ENCODE measurements around the gene NBPF1.
"Not testable (repeated sequence)": the region's sequence is repeated elsewhere in the genome, so short reads cannot be mapped to it uniquely, and the experiment has no call there.

NBPF1 gene

GRCh38 chr1:16645271-16646060 is 32.1 kb upstream of the NBPF1 start:
- H3K27ac Mint-ChIP-seq; H3K4me3 Mint-ChIP-seq; H3K4me1 Mint-ChIP-seq; H3K9me3 Mint-ChIP-seq; H3K36me3 Mint-ChIP-seq (ENCODE audit: low read depth): not testable (repeated sequence)
- peaks cover 14% of the 10 kb centered on the region for H3K27me3 Mint-ChIP-seq (ENCODE audit: low read depth, poor library complexity)
- peak; percentile 27 for DNase-seq

DNA sequence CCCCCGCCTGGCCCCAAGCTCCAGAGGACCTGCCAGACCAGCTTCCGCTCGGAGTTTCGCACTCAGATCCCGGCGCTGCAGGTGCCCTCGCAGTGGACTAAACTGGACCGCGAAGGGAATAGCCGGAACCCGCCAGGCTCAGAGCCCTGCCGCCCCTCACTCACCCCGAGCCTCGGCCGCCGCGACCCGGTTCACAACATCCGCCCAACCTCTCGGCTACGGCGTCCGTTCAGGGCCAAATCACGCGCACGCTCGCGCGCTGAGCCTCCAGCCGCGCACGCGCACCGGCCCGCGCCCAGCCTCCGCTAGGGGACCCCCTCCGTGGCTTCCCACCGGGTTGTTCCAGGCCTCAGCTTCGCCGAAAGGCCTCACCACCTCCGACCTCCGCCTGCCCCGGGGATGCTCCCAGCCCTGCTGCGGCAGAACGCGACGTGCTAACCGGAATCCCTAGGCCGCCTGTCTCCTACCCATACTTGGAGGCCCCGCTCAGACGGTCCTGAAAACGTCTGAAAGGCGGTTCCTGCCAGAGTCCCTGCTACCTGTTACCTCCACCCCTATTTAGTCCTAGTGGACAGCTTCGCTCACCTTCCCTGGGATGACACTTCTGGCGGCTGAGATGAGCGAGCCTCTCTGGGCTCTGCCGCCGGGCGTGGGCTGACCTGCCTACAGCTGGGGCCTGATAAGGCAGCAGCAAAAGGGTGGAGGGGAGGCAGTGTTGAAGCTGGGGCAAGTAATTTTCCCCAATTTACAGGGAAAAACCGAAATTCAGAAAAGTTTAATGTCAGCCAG is 31.3 kb upstream of the NBPF1 start:
- peak; percentile 100 for DNase-seq
- TF ChIP-seq, protein P1, sequence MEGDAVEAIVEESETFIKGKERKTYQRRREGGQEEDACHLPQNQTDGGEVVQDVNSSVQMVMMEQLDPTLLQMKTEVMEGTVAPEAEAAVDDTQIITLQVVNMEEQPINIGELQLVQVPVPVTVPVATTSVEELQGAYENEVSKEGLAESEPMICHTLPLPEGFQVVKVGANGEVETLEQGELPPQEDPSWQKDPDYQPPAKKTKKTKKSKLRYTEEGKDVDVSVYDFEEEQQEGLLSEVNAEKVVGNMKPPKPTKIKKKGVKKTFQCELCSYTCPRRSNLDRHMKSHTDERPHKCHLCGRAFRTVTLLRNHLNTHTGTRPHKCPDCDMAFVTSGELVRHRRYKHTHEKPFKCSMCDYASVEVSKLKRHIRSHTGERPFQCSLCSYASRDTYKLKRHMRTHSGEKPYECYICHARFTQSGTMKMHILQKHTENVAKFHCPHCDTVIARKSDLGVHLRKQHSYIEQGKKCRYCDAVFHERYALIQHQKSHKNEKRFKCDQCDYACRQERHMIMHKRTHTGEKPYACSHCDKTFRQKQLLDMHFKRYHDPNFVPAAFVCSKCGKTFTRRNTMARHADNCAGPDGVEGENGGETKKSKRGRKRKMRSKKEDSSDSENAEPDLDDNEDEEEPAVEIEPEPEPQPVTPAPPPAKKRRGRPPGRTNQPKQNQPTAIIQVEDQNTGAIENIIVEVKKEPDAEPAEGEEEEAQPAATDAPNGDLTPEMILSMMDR (IDR thresholded peaks at IDR 0.05): peak; percentile 41
- not testable (repeated sequence) for H3K9me3 Mint-ChIP-seq; H3K36me3 Mint-ChIP-seq (ENCODE audit: low read depth); H3K27ac Mint-ChIP-seq; H3K4me3 Mint-ChIP-seq; H3K4me1 Mint-ChIP-seq
- peaks cover 14% of the 10 kb centered on the region for H3K27me3 Mint-ChIP-seq (ENCODE audit: low read depth, poor library complexity)

DNA sequence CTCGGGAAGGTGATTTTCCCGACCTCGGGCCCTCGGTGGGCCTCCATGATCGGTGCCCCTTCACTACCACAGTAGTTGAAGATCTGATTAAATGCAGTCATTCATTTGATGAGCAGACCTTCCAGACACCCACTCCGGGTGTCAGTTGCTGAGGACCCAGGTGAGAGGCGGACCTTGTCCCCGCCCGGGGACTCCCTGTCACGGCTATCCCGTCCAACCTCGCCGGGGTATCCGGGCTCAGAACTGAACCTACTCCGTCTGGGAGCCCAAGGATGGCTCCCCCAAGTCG is 30.8 kb upstream of the NBPF1 start:
- H3K27ac Mint-ChIP-seq: no peak overlapping the region
- no peak overlapping the region for H3K4me3 Mint-ChIP-seq
- H3K4me1 Mint-ChIP-seq: no peaks in the 10 kb centered on the region
- no peak for DNase-seq
- H3K9me3 Mint-ChIP-seq: no peaks in the 10 kb centered on the region
- no peaks in the 10 kb centered on the region for H3K36me3 Mint-ChIP-seq (ENCODE audit: low read depth)
- H3K27me3 Mint-ChIP-seq (ENCODE audit: low read depth, poor library complexity): peaks cover 10% of the 10 kb centered on the region
- TF ChIP-seq, protein P1 (IDR thresholded peaks at IDR 0.05): no peak

DNA sequence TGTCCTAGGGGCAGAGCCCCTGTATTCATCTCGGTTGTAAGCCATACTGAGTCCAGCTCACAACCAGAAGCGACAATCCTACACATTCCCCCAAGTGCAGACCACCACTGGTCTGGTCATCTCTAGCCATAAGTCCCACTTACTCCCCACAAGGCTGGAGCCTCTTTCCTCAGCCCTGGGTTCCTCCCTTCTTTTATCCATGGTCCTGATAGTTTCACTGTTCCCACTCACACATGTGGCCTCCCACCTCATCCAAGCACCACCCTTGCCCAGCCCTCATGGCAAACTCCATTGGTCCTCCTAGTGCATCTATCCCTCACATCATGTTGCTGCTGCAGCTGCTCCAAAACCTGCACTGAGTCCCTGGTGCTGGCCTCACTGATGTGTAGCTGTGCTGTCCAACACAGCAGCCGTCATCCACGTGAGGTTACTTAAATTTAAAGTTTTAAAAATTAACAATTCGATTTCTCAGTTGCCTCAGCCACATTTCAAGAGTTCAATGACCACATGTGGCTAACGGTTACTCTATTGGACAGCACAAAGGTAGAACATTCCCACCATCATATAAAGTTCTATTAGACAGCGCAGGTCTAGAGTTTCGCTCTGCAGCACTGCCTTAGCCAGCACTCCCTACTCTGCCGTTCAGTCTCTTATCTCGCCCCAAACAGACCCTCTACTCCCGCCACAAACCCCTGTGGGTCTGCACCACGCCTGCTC is 30.3 kb upstream of the NBPF1 start:
- H3K27ac Mint-ChIP-seq, H3K9me3 Mint-ChIP-seq: not testable (repeated sequence)

DNA sequence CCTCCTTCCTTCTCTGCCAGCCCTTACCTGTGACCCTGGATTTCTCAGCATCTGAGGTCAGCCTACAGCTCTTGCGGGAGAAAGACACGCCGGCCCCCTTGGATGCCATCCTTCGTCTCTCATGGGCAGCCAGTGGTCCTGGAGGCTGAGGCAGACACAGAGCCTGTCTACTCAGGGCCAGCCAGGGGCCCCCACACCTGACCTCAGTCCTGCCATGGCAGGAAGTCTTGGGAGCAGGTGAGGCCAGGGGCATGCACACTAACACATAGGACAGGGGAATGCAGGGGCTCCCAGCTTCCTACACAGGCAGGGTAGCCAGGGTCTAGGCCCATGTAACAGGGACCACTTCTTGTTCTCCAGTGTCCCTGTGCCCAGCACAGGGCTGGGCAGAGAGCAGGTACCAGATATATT is 29.6 kb upstream of the NBPF1 start:
- not testable (repeated sequence) for H3K9me3 Mint-ChIP-seq; H3K4me3 Mint-ChIP-seq; H3K27me3 Mint-ChIP-seq (ENCODE audit: low read depth, poor library complexity); H3K4me1 Mint-ChIP-seq; H3K27ac Mint-ChIP-seq; H3K36me3 Mint-ChIP-seq (ENCODE audit: low read depth)
- DNase-seq: peak; percentile 25

More for the DNA sequence above, 30.3 kb upstream of the NBPF1 start:
- not testable (repeated sequence) for H3K36me3 Mint-ChIP-seq (ENCODE audit: low read depth); H3K4me1 Mint-ChIP-seq; H3K27me3 Mint-ChIP-seq (ENCODE audit: low read depth, poor library complexity); H3K4me3 Mint-ChIP-seq
- peak; percentile 54 for DNase-seq

DNA sequence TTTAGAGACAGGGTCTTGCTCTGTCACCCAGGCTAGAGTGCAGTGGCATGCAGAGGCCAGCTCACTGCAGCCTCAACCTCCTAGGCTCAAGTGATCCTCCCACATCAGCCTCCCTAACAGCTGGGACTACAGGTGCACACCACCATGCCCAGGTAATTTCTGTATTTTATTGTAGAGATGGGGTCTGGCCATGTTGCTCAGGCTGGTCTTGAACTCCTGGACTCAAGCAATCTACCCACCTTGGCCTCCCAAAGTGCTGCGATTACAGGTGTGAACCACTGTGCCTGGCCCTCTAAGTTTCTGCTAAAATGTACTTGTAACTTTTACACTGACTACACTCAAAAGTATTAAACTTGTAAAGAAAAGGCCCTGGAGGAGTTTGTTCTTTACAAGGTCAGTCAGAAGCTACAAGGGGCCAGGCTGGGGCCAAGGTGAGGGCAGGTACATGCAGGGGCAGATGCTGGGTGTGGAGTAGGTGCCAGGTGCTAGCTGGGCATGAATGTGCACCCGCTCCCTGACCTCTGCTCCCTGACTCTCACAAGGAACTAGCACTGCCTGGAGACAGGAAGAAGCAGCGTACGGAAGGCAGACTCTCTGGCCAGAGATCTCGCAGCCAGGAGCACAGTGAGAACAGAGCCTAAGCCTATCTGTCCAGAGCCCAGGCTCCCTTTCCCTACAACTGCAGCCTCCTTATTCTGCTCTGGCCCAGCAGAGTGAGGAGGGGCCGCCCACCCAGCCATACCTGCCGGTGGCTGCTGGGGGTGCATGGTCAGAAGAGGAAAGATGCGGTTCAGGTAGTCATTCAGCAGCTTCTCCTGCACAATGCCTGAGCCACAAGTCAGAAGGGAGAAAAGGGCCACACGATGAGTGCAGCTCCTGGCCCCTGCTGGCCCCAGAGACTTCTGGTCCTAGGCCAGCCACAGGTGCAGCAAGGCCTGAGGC is 28.9 kb upstream of the NBPF1 start:
- not testable (repeated sequence) for H3K36me3 Mint-ChIP-seq (ENCODE audit: low read depth); H3K9me3 Mint-ChIP-seq; H3K4me1 Mint-ChIP-seq; H3K27ac Mint-ChIP-seq; H3K4me3 Mint-ChIP-seq; H3K27me3 Mint-ChIP-seq (ENCODE audit: low read depth, poor library complexity)
- DNase-seq: peak; percentile 15

- H3K9me3 Mint-ChIP-seq; H3K4me1 Mint-ChIP-seq; H3K27ac Mint-ChIP-seq; H3K36me3 Mint-ChIP-seq (ENCODE audit: low read depth); H3K27me3 Mint-ChIP-seq (ENCODE audit: low read depth, poor library complexity); H3K4me3 Mint-ChIP-seq: not testable (repeated sequence)
- peak; percentile 2 for DNase-seq
Measured at GRCh38 chr1:16641159-16641975, 28.0 kb upstream of the NBPF1 start.

- not testable (repeated sequence) for H3K9me3 Mint-ChIP-seq; H3K27me3 Mint-ChIP-seq (ENCODE audit: low read depth, poor library complexity); H3K27ac Mint-ChIP-seq; H3K4me3 Mint-ChIP-seq; H3K4me1 Mint-ChIP-seq; H3K36me3 Mint-ChIP-seq (ENCODE audit: low read depth)
- peak; percentile 43 for DNase-seq
Measured at GRCh38 chr1:16639091-16640031, 26.0 kb upstream of the NBPF1 start.

DNA sequence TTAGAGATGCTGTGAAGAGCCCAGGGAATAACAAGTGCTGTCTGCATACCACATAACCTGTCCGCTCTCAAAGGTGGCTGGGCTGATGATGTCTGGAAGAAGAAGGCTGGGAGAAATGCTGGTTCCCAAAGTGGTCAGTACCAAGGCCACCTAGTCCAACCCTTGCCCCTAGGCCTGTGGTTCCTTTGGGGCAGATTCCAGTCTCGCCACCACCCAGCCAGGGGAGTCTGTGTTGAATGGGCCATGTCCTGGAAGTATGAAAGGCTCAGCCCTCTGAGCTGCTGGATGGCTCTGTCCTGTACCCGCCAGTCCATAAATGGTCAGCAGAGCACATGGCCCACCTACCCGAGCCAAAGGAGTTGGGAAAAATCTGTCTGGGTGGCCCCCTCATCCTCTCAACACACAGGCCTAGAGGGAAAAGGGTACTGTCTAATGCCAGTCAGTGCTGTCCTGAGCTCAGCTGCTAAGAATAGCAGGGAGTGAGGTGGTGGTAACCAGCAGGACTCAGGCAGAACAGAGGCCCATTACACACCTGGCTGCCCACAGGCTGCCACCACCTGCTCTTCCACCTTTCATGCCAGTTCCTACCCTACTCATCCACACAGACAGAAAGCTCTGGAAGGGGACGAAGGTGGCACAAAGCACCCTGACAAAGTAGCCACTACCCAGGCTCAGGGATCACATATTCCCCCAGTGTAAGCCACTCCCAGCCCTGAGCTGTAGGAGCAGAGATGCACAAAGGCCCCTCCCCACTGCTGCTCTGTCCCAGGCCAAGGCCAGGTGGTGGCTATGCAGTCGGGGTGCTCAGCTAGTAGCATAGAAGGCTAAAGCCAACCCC is 24.8 kb upstream of the NBPF1 start:
- H3K4me1 Mint-ChIP-seq; H3K4me3 Mint-ChIP-seq; H3K9me3 Mint-ChIP-seq; H3K27ac Mint-ChIP-seq; H3K27me3 Mint-ChIP-seq (ENCODE audit: low read depth, poor library complexity): not testable (repeated sequence)
- peak; percentile 4 for DNase-seq
- H3K36me3 Mint-ChIP-seq (ENCODE audit: low read depth): peaks cover 11% of the 10 kb centered on the region
